T-helper 1 cell treated with Interleukin-12 subunit alpha and Interleukin-12 subunit beta and Interleukin-4 antibody, amounts not matched to agents 30 μg/mL and 1 μg/mL, for 36 hours (primary cell): Measurements from ENCODE around the gene UBAC2.
A peak's percentile ranks its signal among the peaks of the same experiment; 100 is the strongest.
"Not testable (repeated sequence)": the region's sequence is repeated elsewhere in the genome, so short reads cannot be mapped to it uniquely, and the experiment has no call there.

Experiments
- H3K27ac Mint-ChIP-seq: one replicate; pipeline ENCODE4 v1.8.0; 2021; ENCODE audit warnings: mild to moderate bottlenecking, mixed read lengths
- H3K27me3 Mint-ChIP-seq: one replicate; pipeline ENCODE4 v1.8.0; 2021; ENCODE audit warnings: low read depth, mixed read lengths
- H3K36me3 Mint-ChIP-seq: one replicate; pipeline ENCODE4 v1.8.0; 2021; ENCODE audit warnings: low read depth, mixed read lengths
- H3K4me1 Mint-ChIP-seq: one replicate; pipeline ENCODE4 v1.8.0; 2021; ENCODE audit warnings: low read depth, mixed read lengths
- H3K4me3 Mint-ChIP-seq: one replicate; pipeline ENCODE4 v1.8.0; 2021; ENCODE audit warnings: mild to moderate bottlenecking, moderate library complexity, mixed read lengths
- H3K9me3 Mint-ChIP-seq: one replicate; pipeline ENCODE4 v1.8.0; 2021; ENCODE audit warnings: mixed read lengths

UBAC2 gene

GRCh38 chr13:99386911-99387788 lies 186.5 kb downstream of the UBAC2 start:
- Mint-ChIP-seq H3K27me3 (no peaks in the 10 kb centered on the region), H3K4me3 (no peak overlapping the region), H3K27ac (no peak overlapping the region), H3K36me3 (peaks cover 11% of the 10 kb centered on the region), H3K9me3 (no peaks in the 10 kb centered on the region), H3K4me1 (peaks cover 29% of the 10 kb centered on the region)

- H3K4me3 Mint-ChIP-seq, result no peak overlapping the region
- no peaks in the 10 kb centered on the region for H3K27me3 Mint-ChIP-seq
- H3K4me1 Mint-ChIP-seq, result peaks cover 17% of the 10 kb centered on the region
- no peaks in the 10 kb centered on the region for H3K9me3 Mint-ChIP-seq
- no peak overlapping the region for H3K27ac Mint-ChIP-seq
- H3K36me3 Mint-ChIP-seq, result peaks cover 6% of the 10 kb centered on the region
These were observed 187.8 kb downstream of the UBAC2 start for GRCh38 chr13:99388334-99388923.

GRCh38 chr13:99389094-99389493 lies 188.4 kb downstream of the UBAC2 start:
- H3K4me1 Mint-ChIP-seq, result peaks cover 11% of the 10 kb centered on the region
- not testable (repeated sequence) for H3K27me3 Mint-ChIP-seq, H3K4me3 Mint-ChIP-seq, H3K27ac Mint-ChIP-seq, H3K9me3 Mint-ChIP-seq, H3K36me3 Mint-ChIP-seq

GRCh38 chr13:99389520-99390304 lies 189.1 kb downstream of the UBAC2 start:
- Mint-ChIP-seq H3K27ac (no peak overlapping the region), H3K4me3 (no peak overlapping the region), H3K36me3 (peaks cover 6% of the 10 kb centered on the region), H3K4me1 (peaks cover 8% of the 10 kb centered on the region), H3K9me3 (no peaks in the 10 kb centered on the region), H3K27me3 (no peaks in the 10 kb centered on the region)

- Mint-ChIP-seq H3K4me1 (peaks cover 9% of the 10 kb centered on the region), H3K9me3 (no peaks in the 10 kb centered on the region), H3K27ac (no peak overlapping the region), H3K36me3 (peaks cover 6% of the 10 kb centered on the region), H3K27me3 (no peaks in the 10 kb centered on the region), H3K4me3 (no peak overlapping the region)
These were observed 189.9 kb downstream of the UBAC2 start for GRCh38 chr13:99390601-99391000.

- H3K4me3 Mint-ChIP-seq, result no peak overlapping the region
These were observed 191.3 kb downstream of the UBAC2 start for GRCh38 chr13:99391781-99392469.

GRCh38 chr13:99392470-99393135 lies 191.9 kb downstream of the UBAC2 start:
- no peaks in the 10 kb centered on the region for H3K9me3 Mint-ChIP-seq
- no peak overlapping the region for H3K27ac Mint-ChIP-seq
- no peaks in the 10 kb centered on the region for H3K27me3 Mint-ChIP-seq
- peaks cover 2% of the 10 kb centered on the region for H3K4me1 Mint-ChIP-seq
- peaks cover under 1% of the 10 kb centered on the region for H3K36me3 Mint-ChIP-seq
- no peak overlapping the region for H3K4me3 Mint-ChIP-seq

More at GRCh38 chr13:99391781-99392469, 191.3 kb downstream of the UBAC2 start:
- Mint-ChIP-seq H3K9me3 (no peaks in the 10 kb centered on the region), H3K27me3 (no peaks in the 10 kb centered on the region), H3K27ac (no peak overlapping the region), H3K4me1 (peaks cover 8% of the 10 kb centered on the region), H3K36me3 (peaks cover 6% of the 10 kb centered on the region)

GRCh38 chr13:99393391-99393790 lies 192.7 kb downstream of the UBAC2 start:
- H3K4me1 Mint-ChIP-seq, H3K4me3 Mint-ChIP-seq, H3K27me3 Mint-ChIP-seq, H3K27ac Mint-ChIP-seq, H3K9me3 Mint-ChIP-seq, H3K36me3 Mint-ChIP-seq: not testable (repeated sequence)

GRCh38 chr13:99393791-99394735 lies 193.4 kb downstream of the UBAC2 start:
- H3K4me3 Mint-ChIP-seq, result no peak overlapping the region
- H3K9me3 Mint-ChIP-seq, result no peaks in the 10 kb centered on the region
- H3K27me3 Mint-ChIP-seq, result no peaks in the 10 kb centered on the region
- H3K27ac Mint-ChIP-seq, result peak overlapping the region; percentile 41
- H3K36me3 Mint-ChIP-seq, result no peaks in the 10 kb centered on the region
- peaks cover 1% of the 10 kb centered on the region for H3K4me1 Mint-ChIP-seq

- Mint-ChIP-seq H3K27me3 (peaks cover 8% of the 10 kb centered on the region), H3K9me3 (peaks cover 4% of the 10 kb centered on the region), H3K4me3 (no peak overlapping the region), H3K36me3 (peaks cover 5% of the 10 kb centered on the region), H3K4me1 (peaks cover 1% of the 10 kb centered on the region), H3K27ac (no peak overlapping the region)
These were observed 194.8 kb downstream of the UBAC2 start for GRCh38 chr13:99395436-99395835.

GRCh38 chr13:99396446-99396845 lies 195.8 kb downstream of the UBAC2 start:
- Mint-ChIP-seq H3K27me3 (peaks cover 13% of the 10 kb centered on the region), H3K4me1 (peaks cover 1% of the 10 kb centered on the region), H3K27ac (no peak overlapping the region)

GRCh38 chr13:99398071-99398470 lies 197.4 kb downstream of the UBAC2 start:
- no peak overlapping the region for H3K27ac Mint-ChIP-seq
- no peak overlapping the region for H3K4me3 Mint-ChIP-seq
- H3K36me3 Mint-ChIP-seq, result peaks cover 14% of the 10 kb centered on the region
- H3K27me3 Mint-ChIP-seq, result peaks cover 13% of the 10 kb centered on the region
- H3K9me3 Mint-ChIP-seq, result peaks cover 15% of the 10 kb centered on the region
- peaks cover 1% of the 10 kb centered on the region for H3K4me1 Mint-ChIP-seq

More at GRCh38 chr13:99396446-99396845, 195.8 kb downstream of the UBAC2 start:
- Mint-ChIP-seq H3K4me3 (no peak overlapping the region), H3K9me3 (peaks cover 4% of the 10 kb centered on the region), H3K36me3 (peaks cover 8% of the 10 kb centered on the region)
